Upper lobe of left lung (tissue), 4 donors: ENCODE data around the gene NFASC.

Experiments used
- CTCF ChIP-seq, 6 experiments: fragments of 450-650 bp in 4 of 6; fragments of 200-600 bp in 2 of 6; sonication (generic) in 2 of 6; IDR thresholded peaks; one replicate each; pipeline ENCODE4 v1.5.1; 2016 to 2019; ENCODE audit warnings: antibody characterized with exemption in 6 of 6
- EP300 ChIP-seq, 4 donors: sonication (generic); formaldehyde crosslinking; IDR thresholded peaks; one replicate each; pipeline ENCODE4 v1.5.1; 2017; ENCODE audit warnings: antibody characterized with exemption in 4 of 4, control low read depth in 2 of 4
- POLR2A ChIP-seq, 4 donors: fragments of 450-650 bp; IDR thresholded peaks; one replicate each; pipeline ENCODE4 v1.5.1; 2016 to 2017; ENCODE audit warnings: antibody characterized with exemption in 4 of 4, mild to moderate bottlenecking in 2 of 4
- POLR2AphosphoS5 ChIP-seq, 2 donors: sonication (generic); formaldehyde crosslinking; IDR thresholded peaks; one replicate each; pipeline ENCODE4 v1.5.1; 2017; ENCODE audit warnings: antibody characterized with exemption in 2 of 2

- TF ChIP-seq POLR2AphosphoS5 (IDR thresholded peaks at IDR 0.05): no peak
- TF ChIP-seq CTCF (IDR thresholded peaks at IDR 0.05): no peak
- no peak for TF ChIP-seq POLR2A (IDR thresholded peaks at IDR 0.05)
- TF ChIP-seq EP300 (IDR thresholded peaks at IDR 0.05): no peak
Measured at GRCh38 chr1:204996981-204997380, 126.3 kb downstream of the NFASC start.
